NCI-H446 treated with DMSO at 0.1 percent for 48 hours (cell line): ENCODE measurements around the gene HDAC7.
A peak's percentile ranks its signal among the peaks of the same experiment; 100 is the strongest.

ENCODE experiments used
- DNase-seq: peaks from one replicate; lab custom pipeline; 2025; lab: John Stamatoyannopoulos, UW

The HDAC7 gene

GRCh38 chr12:47791874-47792273 lies 27.8 kb downstream of the HDAC7 start:
- no peak for DNase-seq

- DNase-seq: no peak
Observed at GRCh38 chr12:47791351-47791746, 28.4 kb downstream of the HDAC7 start.

DNA sequence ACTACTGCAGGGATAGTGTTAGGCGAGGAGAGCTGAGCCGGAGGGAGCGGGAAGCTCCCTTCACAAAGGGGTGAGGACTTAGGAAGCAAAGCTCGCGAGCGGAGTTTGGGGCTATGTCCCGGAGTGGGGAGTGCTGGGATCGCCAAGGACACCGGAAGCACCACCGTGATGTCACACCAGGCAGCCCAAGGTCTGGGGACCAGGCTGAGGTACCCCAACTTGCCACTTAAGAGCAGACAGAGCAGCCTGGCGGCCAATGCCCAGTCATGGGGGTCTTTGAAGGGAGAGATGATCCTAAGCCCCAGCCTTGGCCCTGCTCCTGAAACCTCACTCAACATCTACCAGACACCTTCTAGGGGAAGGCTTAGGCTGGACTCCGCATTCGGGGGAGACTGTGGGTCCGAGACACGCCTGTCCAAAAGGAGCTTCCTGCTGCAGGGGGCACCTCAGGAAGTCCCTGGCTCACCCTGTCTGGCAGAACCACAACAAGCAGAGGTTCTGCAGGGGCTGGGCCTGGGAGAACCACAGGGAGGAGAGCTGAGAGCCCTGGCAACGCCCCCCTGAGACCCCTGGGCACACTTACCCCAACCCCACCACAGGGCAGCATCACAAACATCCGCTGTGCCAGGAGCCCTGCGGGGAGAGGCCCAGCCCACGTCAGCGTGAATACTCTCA lies 28.9 kb downstream of the HDAC7 start:
- DNase-seq: no peak

DNA sequence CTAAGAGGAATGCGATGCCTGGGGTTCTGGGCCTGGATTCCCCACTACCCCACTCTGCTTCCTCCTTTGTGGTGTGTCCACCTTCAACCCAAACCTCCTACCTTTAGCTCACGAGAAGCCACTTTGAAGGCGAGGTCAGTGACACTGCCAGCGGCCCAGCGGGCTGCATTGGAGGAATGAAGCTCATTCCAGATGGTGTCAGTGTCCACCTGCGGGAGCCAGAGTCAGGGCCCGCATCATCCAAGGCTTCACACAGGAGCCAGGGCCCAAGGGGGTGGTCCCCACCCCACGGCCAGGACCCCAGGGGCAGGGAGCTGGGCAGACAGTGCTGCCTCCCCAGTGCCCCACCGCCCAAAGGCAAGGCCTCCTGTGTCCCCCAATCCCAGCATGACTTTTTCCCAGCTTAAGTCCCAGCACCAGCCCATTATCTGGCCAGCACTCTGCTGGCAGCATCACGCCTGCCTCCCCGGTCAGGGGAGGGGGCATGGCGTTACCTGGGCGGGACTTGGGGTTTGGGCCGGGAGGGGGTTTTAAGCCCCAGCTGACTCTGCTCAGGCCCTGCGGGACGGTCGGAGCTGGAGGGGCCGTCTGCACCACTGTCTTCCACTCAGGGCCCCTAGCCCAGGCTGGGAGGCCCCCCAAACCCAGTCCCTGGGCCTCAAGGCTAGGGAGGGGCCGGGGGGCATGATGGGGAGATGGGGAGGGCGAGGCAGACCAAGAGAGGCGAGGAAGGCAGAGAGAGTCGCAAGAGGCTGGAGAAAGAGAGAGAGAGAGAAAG lies 29.8 kb downstream of the HDAC7 start:
- no peak for DNase-seq

DNA sequence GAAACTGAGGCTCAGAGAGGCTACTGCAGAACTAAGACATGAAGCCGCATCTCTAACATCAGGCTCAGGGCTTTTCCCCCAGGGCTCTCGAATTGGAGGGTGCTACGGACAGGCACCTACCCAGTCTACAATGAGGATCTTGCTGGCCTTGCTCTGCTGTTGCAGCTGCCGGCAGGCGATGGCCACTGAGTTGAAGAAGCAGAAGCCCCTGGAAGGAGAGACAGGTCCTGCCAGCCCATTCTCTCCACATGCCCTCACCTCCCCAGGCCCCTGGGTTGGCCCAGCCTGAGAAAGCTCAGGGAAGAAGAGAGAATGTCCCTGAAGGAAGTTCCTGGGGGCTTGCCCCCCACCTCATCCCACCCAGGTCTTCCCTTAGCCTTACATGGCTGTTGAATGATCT lies 30.6 kb downstream of the HDAC7 start:
- no peak for DNase-seq

DNA sequence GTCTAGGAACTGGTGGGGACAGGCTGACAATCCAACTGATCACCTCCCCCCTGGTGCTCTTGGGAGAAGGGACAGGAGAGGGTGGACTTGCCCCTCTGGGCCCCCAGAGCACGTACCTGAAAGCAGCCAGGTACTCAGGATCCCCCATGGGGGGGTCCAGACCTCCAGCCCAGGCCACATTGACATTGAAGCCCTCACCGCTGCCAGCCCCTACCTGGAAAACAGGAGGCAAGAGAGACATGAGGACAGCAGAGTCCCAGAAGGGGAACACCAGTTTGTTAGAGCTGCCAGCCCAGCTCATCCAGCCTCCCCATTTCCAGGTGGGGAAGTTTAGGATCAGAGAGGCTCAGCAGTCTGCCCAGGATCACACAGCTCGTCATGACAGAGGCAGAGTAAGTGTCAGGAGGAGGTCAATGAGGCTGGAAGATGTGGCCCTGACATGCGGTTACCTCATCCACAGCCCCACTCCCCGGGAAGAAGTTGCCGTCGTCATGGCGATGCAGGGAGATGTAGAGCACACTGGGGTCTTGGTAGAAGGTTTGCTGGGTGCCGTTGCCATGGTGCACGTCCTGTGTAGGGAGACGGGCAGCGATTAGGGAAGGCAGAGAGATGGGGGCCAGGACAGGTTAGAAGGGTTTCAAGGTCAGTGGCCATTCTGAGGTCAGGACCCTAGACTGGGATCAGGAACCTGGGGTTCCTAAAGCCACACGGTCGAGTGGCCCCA lies 31.9 kb downstream of the HDAC7 start:
- no peak for DNase-seq

DNA sequence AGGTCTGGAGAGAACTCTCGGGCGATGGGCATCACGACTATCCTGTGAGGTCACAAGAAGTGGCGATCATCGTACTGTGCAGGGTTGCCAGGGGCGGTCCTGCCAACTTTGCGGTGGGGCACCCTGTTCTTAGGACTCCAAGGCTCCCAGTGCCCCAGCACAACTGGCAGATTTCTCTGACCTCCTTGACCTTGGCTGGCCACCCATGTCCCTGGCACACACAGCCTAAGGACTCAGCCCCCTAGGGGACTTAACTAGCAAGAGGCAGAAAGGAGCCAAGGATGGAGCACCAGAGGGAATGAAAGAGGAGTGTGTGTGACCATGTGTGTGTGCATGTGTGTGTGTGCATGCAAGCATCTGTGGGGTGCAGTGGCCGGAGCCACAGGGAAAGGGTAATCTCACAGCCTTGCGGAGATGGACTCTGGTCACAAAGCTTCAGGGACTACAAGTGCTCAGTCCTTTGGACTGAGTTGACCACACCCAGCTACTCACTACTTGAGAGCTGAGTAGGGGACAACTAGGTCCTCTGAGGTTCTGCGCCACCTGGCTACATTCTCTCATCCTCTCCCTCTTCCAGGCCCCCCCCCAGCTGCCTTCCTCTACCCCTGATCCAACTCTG lies 32.9 kb downstream of the HDAC7 start:
- DNase-seq: no peak

DNA sequence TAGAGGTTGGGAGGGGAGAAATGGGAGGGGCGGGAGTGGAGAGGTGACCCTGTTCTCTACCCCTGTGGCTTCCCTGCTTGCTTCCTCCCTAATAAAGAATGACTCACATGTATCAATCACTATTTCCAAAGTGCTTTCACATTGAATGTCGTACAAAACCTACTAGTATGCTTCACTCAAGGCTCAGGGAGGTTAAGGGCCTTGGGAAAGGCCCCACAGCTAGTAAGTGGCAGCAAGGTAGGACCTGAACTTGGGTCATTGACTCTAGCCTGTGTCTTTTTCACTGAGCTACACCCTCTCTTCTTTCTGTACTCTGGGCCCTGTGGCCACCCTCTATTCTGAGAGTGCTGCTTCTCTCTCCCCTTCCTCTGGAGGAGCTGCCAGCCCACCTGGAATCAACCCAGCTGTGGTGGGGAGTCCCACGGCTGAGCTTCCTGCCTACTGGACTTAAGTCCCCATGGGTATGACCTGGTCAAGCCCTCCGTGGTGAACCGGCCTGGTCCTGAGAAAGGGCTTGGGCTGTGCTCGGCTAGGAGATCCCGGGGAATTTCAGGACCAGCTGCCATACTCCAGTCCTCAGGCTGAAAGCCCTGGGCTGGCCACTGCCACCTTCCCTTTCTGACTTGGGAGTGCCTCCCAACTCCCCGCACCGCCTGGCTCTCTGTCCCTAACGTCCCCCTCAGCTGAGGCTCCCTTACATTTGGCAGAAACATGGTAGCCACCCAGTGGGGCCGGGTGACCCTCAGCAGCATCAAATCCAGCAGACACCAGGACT lies 33.6 kb downstream of the HDAC7 start:
- no peak for DNase-seq

DNA sequence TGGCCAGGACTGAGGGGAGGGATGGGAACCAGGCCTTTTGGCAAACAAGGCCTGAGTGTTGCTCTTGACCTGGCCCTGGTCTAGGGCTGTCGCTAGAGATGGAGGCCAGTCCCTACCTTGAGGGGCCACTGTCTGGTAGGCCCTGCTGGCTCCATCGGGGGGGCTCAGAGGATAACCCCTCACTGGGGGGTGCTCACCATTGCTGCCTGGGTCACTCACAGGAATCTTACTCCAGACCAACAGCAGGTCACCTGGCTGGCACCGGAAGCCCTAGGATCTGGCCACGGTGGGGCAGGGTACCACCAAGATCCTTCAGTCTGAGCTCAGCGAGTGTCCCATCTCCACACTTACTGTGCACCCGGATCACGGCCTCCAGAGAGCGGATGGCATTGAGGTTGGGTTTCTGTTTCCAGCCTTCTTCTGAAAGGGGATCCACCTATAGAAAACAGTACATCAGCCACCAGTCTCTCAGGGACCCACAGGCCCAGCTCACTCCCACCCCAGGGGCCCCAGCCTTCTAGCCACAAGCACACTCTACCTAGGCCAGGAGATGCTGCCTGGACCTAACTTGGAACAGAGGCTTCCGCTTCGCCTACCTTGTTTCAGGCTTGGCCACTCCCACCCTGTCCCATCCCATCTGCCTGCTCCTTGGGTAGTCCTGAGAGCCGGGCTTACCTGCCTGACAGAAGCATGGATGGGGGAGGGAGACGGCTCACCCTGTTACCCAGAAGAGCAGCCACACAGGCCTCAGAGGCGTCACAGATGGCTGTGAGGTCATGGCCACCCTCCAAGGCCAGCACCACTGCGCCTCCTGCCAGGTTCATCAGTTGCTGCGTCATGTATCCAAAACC lies 34.4 kb downstream of the HDAC7 start:
- no peak for DNase-seq

DNA sequence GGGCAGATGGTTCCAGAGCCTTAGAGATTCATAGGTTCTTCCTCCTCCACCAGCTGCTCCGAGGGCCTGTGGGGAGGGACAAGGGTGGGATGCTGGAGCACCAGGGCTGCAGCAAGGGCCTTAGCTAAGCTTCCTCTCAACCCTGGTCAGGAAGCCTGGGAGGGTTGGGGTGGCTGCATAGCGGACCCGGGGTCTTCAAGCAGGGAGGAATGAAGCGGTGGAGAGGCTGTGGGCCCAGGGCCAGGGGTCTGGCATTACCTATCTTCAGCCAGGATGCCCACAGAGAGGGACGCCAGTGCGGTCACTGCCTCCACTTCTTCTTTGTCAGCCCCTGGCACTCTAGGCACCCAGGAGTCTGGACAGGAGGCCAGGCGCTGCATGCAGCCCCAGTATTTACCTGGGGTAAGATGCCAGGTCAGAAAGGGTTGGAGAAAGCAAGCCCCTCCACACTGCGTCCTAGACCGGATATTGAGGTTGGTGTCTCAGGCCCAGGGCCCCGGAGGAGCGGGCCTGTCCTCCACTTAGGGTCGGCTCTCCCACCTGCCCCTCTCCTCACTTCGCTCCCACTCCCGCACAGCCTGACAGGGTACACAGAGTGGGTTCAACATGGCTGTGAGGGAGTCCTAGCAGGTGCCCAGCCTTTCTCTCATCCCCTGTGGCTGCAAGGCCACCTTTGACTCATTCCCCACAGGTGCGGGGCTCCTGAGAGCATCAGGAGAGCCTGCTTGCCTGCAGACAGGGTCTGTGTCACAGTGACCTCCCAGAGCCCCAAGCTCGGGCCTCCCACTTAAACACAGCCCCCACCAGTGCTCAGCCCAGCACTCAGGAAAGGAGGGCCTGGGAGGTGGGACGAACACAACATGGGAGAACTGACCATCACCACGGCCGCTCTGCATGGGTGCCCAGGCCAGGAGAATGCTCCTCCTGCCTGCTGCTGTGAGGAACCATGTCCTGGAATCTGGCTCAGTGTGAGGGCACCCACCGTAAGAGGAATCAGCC lies 35.6 kb downstream of the HDAC7 start:
- no peak for DNase-seq

DNA sequence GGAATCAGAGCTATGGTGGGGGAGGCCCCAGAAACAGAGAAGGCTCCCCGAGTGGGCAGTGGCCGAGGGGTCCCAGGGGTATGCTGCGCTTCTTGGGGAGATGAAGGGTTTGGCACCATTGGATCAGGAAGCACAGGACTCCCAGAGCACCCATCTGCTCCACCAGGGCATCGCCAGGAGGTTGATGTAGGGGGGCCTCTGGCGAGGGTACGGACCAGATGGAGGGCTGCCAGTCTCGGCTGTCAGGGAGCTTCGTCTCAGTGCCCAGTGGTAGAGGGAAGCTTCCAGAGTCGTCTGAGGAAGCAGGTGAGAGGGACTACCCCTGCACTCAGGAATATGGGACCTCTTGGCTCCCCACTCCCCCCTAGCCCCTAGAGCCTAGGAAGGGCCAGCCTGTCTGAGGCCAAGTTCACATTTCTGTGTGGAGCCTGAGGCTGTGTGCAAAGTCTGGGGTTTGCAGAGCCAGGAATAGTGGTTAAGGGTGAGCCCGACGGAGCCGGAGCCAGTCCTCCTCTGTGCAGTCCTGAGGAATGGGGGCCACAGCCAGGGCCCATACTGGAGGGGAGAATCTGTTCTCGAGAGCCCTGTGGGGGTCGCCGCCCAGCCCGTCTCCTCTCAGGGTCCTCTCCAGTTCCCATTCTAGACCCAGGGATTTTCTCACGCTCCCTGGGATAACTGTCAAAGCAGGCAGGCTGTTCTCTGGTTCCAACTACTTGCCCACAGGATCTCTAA lies 36.5 kb downstream of the HDAC7 start:
- no peak for DNase-seq

- no peak for DNase-seq
Observed at GRCh38 chr12:47782372-47782770, 37.3 kb downstream of the HDAC7 start.

DNA sequence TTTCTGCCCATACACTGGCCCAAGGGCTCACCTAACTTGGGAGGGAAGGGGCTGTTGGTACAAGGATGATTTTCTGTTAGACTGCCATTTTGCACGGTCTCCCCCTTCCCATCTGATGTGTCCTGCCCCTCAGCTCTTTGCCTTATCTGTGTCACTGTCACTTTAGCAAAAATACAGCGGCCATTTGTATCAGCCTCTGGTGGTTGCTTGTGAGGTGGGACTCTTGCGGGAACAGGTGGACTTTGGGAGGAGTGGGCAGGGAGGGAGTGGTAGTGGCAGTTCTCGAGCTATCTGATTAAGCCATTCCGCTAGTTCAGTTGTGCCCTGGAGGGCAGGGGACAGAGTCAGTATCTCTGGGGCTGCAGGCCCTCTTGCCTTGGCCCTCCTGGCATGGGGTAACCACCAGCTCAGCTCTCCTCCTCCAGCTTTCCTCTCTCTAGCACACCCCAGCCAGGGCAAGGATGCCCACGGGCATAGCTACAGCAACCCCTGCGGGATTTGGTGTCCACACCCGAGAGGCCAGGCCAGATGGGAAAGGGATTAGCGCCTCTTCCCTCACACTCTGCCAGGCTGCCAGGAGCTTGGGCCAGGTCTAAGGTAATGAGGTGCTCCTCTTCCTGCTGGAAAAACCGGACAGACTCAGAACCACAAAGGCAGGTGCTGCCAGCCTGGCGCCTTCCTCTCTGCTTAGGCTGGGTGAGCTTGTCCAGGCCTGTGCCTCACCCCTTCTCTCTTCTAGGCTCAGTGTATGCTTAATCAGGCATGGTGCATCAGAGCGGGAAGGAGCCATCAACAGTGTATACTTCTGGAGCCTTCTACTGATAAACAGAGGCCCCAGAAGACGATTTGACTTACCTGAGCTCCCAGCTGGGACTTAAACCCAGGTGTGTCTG lies 38.0 kb downstream of the HDAC7 start:
- no peak for DNase-seq

DNA sequence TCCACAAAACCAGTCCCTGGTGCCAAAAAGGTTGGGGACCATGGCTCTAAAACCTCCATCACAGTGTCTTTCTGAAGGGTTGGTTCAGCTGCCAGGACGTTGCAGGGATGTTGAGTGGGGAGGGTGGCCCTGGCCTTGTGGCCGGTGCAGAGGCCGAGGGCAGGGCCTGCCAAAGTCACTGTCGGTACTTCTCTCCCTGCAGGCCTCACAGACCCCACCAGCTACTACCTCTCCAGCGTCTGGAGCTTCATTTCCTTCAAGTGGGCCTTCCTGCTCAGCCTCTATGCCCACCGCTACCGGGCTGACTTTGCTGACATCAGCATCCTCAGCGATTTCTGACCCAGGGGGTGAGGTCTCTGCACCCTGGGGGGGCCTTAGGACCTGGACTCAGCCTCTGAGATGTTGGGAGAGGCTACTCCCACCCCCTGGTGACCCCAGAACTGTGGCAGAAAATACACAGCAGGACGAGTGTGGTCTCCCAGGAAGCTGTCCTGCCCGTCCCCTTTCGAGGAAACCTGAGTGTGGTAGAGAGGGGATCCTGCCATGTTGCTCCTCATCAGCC lies 39.7 kb downstream of the HDAC7 start:
- no peak for DNase-seq

- peak; percentile 46 for DNase-seq
Observed at GRCh38 chr12:47779301-47779942, 40.3 kb downstream of the HDAC7 start.

DNA sequence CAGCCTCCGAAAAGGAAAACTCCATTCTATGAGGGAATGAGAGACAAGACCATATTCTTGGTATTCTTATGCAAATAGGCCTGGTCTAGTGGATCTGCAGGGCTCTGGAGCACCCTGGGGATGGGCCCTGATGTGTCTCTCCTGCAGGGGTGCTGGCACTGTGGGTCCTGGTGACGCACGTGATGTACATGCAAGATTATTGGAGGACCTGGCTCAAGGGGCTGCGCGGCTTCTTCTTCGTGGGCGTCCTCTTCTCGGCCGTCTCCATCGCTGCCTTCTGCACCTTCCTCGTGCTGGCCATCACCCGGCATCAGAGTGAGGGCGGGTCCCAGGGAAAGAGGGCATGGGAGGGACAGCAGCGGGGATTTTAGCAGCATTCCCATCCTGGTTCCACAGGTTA lies 40.8 kb downstream of the HDAC7 start:
- DNase-seq: no peak
